Esophagus muscularis mucosa (tissue), 4 donors: ENCODE results near the gene OAS2. TPM values are rescaled to one million over a fixed set of nuclear protein-coding genes. Genes with fewer than 3 reads are reported as not detected.

Source experiments
- DNase-seq: peaks from one replicate; pipeline ENCODE4 v3.0.0-alpha.2; 2017; ENCODE audit errors: extremely low spot score
- H3K27ac ChIP-seq, 4 donors: fragments of 200-600 bp; sonication (generic); replicated peaks in 1 of 4; 1 replicate in 3 of 4; 2 replicates in 1 of 4; pipeline ENCODE4 v1.5.1; 2016 to 2019; ENCODE audit warnings: mild to moderate bottlenecking in 1 of 4
- H3K27me3 ChIP-seq, 4 donors: fragments of 200-600 bp; sonication (generic); one replicate each; pipeline versions ENCODE4 v1.5.1 to v1.6.0; 2016 to 2019
- H3K36me3 ChIP-seq, 4 donors: fragments of 200-600 bp; sonication (generic); one replicate each; pipeline ENCODE4 v1.5.1; 2016 to 2019
- H3K4me1 ChIP-seq, 4 donors: fragments of 200-600 bp; sonication (generic); one replicate each; pipeline ENCODE4 v1.5.1; 2016 to 2019
- H3K4me3 ChIP-seq, 4 donors: fragments of 200-600 bp; sonication (generic); 1 replicate in 2 of 4; 2 replicates in 2 of 4; pipeline ENCODE4 v1.5.1; 2016 to 2019; ENCODE audit warnings: mild to moderate bottlenecking in 4 of 4, moderate library complexity in 1 of 4
- H3K9me3 ChIP-seq, 4 donors: fragments of 200-600 bp; sonication (generic); 1 replicate in 3 of 4; 2 replicates in 1 of 4; pipeline ENCODE4 v1.5.1; 2016 to 2019
- EP300 ChIP-seq: sonication (generic); formaldehyde crosslinking; IDR thresholded peaks from one replicate; pipeline ENCODE4 v1.6.1; 2017; ENCODE audit warnings: antibody characterized with exemption
- POLR2A ChIP-seq: fragments of 450-650 bp; IDR thresholded peaks from one replicate; pipeline ENCODE4 v1.6.1; 2017; ENCODE audit warnings: antibody characterized with exemption, moderate library complexity, mild to moderate bottlenecking, low read depth
- POLR2AphosphoS5 ChIP-seq, 2 donors: sonication (generic); formaldehyde crosslinking; IDR thresholded peaks; one replicate each; pipeline ENCODE4 v1.6.1; 2017; ENCODE audit warnings: antibody characterized with exemption in 2 of 2
- WGBS: methylation state at CpG from one replicate; pipeline ENCODE4 v1.1.5; 2018; 5-methylcytosine and 5-hydroxymethylcytosine counted together
- intact Hi-C: fragments of 100-400 bp; cut with DNase I; formaldehyde crosslinking; loops from one replicate; pipeline ENCODE4 v1.15.1; 2023
- total RNA-seq, 4 donors: library from RNA; depleted of rRNA; stranded (reverse); fragments of >200 nt; gene quantifications; one replicate each; pipeline versions ENCODE4 v1.1.0 to v1.2.1, GENCODE V29; 2016
- TF ChIP-seq, protein P1 (sequence below), 3 experiments: fragments of 200-600 bp in 2 of 3; fragments of 450-650 bp in 1 of 3; sonication (generic) in 2 of 3; IDR thresholded peaks; one replicate each; pipeline ENCODE4 v1.5.1; 2017 to 2019; ENCODE audit warnings: antibody characterized with exemption in 3 of 3, mild to moderate bottlenecking in 2 of 3, moderate library complexity in 1 of 3

The OAS2 gene
- total RNA-seq, 4 donors from 2014 or later: 4.8 to 9.1 (median 7.4) TPM

DNA sequence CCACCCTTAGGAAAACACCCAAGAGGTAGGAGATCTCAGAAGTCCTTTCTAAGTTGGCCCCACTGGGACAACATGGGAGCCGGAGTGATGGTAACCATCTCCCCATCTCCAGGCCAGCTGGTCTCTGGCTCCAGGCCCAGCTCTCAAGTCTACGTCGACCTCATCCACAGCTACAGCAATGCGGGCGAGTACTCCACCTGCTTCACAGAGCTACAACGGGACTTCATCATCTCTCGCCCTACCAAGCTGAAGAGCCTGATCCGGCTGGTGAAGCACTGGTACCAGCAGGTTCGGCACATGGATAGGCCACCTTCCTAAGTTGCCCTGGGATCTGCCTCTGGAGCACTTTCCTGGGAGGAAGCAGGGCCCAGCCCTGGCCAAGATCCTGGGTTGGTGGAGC, 11.0 kb upstream of the OAS2 start:
- no peak for DNase-seq
- WGBS: no CpG with 5 or more reads among the region's 9 CpGs
- H3K27me3 ChIP-seq: no peaks in the 10 kb centered on the region
- TF ChIP-seq POLR2AphosphoS5 (IDR thresholded peaks at IDR 0.05): no peak
- TF ChIP-seq, protein P1, sequence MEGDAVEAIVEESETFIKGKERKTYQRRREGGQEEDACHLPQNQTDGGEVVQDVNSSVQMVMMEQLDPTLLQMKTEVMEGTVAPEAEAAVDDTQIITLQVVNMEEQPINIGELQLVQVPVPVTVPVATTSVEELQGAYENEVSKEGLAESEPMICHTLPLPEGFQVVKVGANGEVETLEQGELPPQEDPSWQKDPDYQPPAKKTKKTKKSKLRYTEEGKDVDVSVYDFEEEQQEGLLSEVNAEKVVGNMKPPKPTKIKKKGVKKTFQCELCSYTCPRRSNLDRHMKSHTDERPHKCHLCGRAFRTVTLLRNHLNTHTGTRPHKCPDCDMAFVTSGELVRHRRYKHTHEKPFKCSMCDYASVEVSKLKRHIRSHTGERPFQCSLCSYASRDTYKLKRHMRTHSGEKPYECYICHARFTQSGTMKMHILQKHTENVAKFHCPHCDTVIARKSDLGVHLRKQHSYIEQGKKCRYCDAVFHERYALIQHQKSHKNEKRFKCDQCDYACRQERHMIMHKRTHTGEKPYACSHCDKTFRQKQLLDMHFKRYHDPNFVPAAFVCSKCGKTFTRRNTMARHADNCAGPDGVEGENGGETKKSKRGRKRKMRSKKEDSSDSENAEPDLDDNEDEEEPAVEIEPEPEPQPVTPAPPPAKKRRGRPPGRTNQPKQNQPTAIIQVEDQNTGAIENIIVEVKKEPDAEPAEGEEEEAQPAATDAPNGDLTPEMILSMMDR (IDR thresholded peaks at IDR 0.05): no peak
- no peak for TF ChIP-seq EP300
- TF ChIP-seq POLR2A: no peak
- H3K27ac ChIP-seq: no peak overlapping the region
- no peak overlapping the region for H3K4me3 ChIP-seq
- H3K9me3 ChIP-seq: no peaks in the 10 kb centered on the region
- peaks cover 0 to 9% (median 0%) of the 10 kb centered on the region in 4 donors for H3K4me1 ChIP-seq
- peaks cover 2 to 91% (median 60%) of the 10 kb centered on the region in 4 donors for H3K36me3 ChIP-seq
- intact Hi-C loops: no loop called here

DNA sequence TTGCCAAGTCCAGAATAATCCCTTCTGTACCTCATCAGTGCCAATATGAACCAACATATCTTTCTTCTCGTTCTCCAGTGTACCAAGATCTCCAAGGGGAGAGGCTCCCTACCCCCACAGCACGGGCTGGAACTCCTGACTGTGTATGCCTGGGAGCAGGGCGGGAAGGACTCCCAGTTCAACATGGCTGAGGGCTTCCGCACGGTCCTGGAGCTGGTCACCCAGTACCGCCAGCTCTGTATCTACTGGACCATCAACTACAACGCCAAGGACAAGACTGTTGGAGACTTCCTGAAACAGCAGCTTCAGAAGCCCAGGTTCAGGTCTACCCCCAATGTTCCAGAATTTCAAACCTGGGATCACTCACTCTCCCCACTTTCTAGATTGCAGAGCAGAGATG, 10.5 kb upstream of the OAS2 start:
- H3K36me3 ChIP-seq: peaks cover 0 to 86% (median 54%) of the 10 kb centered on the region in 4 donors
- no peaks in the 10 kb centered on the region for H3K27me3 ChIP-seq
- H3K9me3 ChIP-seq: no peaks in the 10 kb centered on the region
- H3K27ac ChIP-seq: no peak overlapping the region
- no peak for DNase-seq
- 100% methylated on average over 3 of the region's 7 CpGs for WGBS
- H3K4me1 ChIP-seq: peaks cover 0 to 9% (median 0%) of the 10 kb centered on the region in 4 donors
- TF ChIP-seq, protein P1 (IDR thresholded peaks at IDR 0.05): no peak
- no peak for TF ChIP-seq POLR2AphosphoS5 (IDR thresholded peaks at IDR 0.05)
- TF ChIP-seq EP300: no peak
- TF ChIP-seq POLR2A: no peak
- no peak overlapping the region for H3K4me3 ChIP-seq
- intact Hi-C loops: no loop called here

DNA sequence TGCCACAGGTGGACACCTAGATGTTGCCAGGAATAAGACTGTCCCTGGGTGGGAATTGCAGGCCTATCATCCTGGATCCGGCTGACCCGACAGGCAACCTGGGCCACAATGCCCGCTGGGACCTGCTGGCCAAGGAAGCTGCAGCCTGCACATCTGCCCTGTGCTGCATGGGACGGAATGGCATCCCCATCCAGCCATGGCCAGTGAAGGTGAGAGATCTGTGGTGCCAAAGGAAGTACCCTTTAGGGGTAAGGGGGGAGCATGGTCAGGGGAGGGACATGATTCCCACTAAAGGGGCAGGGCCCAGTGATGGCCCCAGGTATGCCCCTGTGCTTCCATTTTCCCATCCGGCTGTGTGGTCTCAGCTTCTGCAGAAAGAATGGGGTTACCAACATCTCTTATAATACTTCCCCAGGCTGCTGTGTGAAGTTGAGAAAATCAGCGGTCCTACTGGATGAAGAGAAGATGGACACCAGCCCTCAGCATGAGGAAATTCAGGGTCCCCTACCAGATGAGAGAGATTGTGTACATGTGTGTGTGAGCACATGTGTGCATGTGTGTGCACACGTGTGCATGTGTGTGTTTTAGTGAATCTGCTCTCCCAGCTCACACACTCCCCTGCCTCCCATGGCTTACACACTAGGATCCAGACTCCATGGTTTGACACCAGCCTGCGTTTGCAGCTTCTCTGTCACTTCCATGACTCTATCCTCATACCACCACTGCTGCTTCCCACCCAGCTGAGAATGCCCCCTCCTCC, 8.6 kb upstream of the OAS2 start:
- intact Hi-C loops: no loop called here
- WGBS: 95% methylated on average over 8 of the region's 8 CpGs
- DNase-seq: no peak
- TF ChIP-seq POLR2AphosphoS5 (IDR thresholded peaks at IDR 0.05) (no peak), POLR2A (no peak), EP300 (no peak)
- TF ChIP-seq, protein P1 (IDR thresholded peaks at IDR 0.05): no peak
- Histone ChIP-seq H3K27ac (no peak overlapping the region), H3K27me3 (no peaks in the 10 kb centered on the region), H3K4me3 (no peak overlapping the region), H3K36me3 (peaks cover 0 to 67% (median 41%) of the 10 kb centered on the region in 4 donors), H3K9me3 (no peaks in the 10 kb centered on the region), H3K4me1 (peaks cover 0 to 9% (median 2%) of the 10 kb centered on the region in 4 donors)

DNA sequence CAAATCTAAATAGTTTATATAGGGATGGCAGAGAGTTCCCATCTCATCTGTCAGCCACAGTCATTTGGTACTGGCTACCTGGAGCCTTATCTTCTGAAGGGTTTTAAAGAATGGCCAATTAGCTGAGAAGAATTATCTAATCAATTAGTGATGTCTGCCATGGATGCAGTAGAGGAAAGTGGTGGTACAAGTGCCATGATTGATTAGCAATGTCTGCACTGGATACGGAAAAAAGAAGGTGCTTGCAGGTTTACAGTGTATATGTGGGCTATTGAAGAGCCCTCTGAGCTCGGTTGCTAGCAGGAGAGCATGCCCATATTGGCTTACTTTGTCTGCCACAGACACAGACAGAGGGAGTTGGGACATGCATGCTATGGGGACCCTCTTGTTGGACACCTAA, 7.9 kb upstream of the OAS2 start:
- TF ChIP-seq POLR2AphosphoS5 (IDR thresholded peaks at IDR 0.05): no peak
- no peak for TF ChIP-seq POLR2A
- TF ChIP-seq EP300: no peak
- TF ChIP-seq, protein P1 (IDR thresholded peaks at IDR 0.05): no peak
- no peak overlapping the region for H3K27ac ChIP-seq
- no peak overlapping the region for H3K4me3 ChIP-seq
- intact Hi-C loops: no loop called here
- DNase-seq: peak; percentile 47
- no peaks in the 10 kb centered on the region for H3K9me3 ChIP-seq
- WGBS: 71% methylated on average over 2 of the region's 2 CpGs
- peaks cover 0 to 9% (median 2%) of the 10 kb centered on the region in 4 donors for H3K4me1 ChIP-seq
- H3K36me3 ChIP-seq: peaks cover 0 to 60% (median 36%) of the 10 kb centered on the region in 4 donors
- no peaks in the 10 kb centered on the region for H3K27me3 ChIP-seq
